Loucy (cell line): ENCODE data around the gene TNFRSF8.

Source experiments
- EZH2phosphoT487 ChIP-seq: fragments of 200-600 bp; IDR thresholded peaks from 2 replicates; pipeline ENCODE4 v1.6.1; 2018; ENCODE audit warnings: antibody characterized with exemption, mild to moderate bottlenecking, moderate library complexity, borderline replicate concordance
- TF ChIP-seq, protein P1 (sequence below): fragments of 200-600 bp; sonication (generic); conservative IDR thresholded peaks from 2 replicates; pipeline ENCODE4 v1.5.1; 2014; ENCODE audit warnings: mild to moderate bottlenecking, antibody characterized with exemption, low read length

DNA sequence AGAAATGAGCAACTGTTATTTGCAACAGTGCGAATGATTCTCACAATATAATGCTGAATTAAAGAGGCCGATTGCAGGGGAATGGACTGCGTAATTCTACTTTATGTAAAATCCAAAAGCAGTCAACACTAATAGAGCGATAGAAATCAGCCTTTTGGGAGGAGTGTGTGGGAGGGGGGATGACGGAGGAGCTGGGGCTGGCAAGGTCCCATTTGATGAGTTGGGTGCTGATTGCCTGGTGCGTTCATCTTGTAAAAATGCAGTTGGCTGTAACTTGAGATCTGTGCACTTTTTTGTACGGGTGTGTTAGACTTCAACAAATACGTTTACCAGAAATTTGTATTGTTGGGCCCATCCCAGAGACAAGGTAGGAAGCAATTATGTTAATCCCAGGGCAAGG lies 20.7 kb downstream of the TNFRSF8 start:
- TF ChIP-seq, protein P1, sequence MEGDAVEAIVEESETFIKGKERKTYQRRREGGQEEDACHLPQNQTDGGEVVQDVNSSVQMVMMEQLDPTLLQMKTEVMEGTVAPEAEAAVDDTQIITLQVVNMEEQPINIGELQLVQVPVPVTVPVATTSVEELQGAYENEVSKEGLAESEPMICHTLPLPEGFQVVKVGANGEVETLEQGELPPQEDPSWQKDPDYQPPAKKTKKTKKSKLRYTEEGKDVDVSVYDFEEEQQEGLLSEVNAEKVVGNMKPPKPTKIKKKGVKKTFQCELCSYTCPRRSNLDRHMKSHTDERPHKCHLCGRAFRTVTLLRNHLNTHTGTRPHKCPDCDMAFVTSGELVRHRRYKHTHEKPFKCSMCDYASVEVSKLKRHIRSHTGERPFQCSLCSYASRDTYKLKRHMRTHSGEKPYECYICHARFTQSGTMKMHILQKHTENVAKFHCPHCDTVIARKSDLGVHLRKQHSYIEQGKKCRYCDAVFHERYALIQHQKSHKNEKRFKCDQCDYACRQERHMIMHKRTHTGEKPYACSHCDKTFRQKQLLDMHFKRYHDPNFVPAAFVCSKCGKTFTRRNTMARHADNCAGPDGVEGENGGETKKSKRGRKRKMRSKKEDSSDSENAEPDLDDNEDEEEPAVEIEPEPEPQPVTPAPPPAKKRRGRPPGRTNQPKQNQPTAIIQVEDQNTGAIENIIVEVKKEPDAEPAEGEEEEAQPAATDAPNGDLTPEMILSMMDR: no peak
- TF ChIP-seq EZH2phosphoT487: no peak
